ENCODE results near the gene BTBD1.
"Not testable (repeated sequence)": the region's sequence is repeated elsewhere in the genome, so short reads cannot be mapped to it uniquely, and the experiment has no call there.

The BTBD1 gene

DNA sequence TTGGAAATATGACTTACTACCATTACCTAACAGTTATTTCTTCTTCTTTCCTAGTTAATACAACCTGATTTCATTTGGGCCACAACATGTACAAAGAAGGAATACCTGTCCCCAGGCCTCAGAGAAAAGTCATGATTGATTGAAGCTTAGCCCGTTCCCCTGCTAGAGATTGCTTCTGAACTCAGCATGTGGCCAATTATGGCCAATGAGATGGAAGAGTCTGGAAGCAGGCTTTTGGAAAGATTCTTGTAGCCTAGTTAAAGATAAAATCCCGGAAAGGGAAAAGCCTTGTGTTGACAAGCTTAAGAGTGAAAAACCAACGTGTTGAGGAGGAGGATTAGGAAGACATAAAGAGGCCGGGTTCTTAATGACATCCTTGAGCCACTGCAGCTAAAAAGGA lies 23.4 kb upstream of the BTBD1 start:
- DNase-seq (no peak), ATAC-seq (ENCODE audit: insufficient read depth, low read depth) (no peak)
- no peaks in the 10 kb centered on the region for H3K36me3 ChIP-seq (ENCODE audit: insufficient read depth, low read length)
- no peaks in the 10 kb centered on the region for H4K20me1 ChIP-seq (ENCODE audit: insufficient read depth, low read length)
- no peaks in the 10 kb centered on the region for H3K4me1 ChIP-seq (ENCODE audit: insufficient read depth, low read length)
- H3K27ac ChIP-seq (ENCODE audit: low read length): no peak overlapping the region
- H3K9me3 ChIP-seq (ENCODE audit: insufficient read depth, low read length, severe bottlenecking): no peaks in the 10 kb centered on the region
- H3K9ac ChIP-seq (ENCODE audit: low read depth, low read length): no peak overlapping the region
- H3K4me3 ChIP-seq (ENCODE audit: low read depth in 1 of 2, low read length in 2 of 2): no peak overlapping the region
- no peaks in the 10 kb centered on the region for H3K79me2 ChIP-seq (ENCODE audit: insufficient read depth, low read length)
- H2AFZ ChIP-seq (ENCODE audit: low read depth, low read length): no peak overlapping the region
- H3K27me3 ChIP-seq (ENCODE audit: insufficient read depth, low read length, poor library complexity): peaks cover 4% of the 10 kb centered on the region
- H3K4me2 ChIP-seq (ENCODE audit: insufficient read depth, low read length): no peak overlapping the region
- TF ChIP-seq, protein P1, sequence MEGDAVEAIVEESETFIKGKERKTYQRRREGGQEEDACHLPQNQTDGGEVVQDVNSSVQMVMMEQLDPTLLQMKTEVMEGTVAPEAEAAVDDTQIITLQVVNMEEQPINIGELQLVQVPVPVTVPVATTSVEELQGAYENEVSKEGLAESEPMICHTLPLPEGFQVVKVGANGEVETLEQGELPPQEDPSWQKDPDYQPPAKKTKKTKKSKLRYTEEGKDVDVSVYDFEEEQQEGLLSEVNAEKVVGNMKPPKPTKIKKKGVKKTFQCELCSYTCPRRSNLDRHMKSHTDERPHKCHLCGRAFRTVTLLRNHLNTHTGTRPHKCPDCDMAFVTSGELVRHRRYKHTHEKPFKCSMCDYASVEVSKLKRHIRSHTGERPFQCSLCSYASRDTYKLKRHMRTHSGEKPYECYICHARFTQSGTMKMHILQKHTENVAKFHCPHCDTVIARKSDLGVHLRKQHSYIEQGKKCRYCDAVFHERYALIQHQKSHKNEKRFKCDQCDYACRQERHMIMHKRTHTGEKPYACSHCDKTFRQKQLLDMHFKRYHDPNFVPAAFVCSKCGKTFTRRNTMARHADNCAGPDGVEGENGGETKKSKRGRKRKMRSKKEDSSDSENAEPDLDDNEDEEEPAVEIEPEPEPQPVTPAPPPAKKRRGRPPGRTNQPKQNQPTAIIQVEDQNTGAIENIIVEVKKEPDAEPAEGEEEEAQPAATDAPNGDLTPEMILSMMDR (IDR thresholded peaks at IDR 0.05; ENCODE audit: borderline replicate concordance, extremely low read depth, low read length, poor library complexity, severe bottlenecking): no peak
- no peak for TF ChIP-seq EZH2 (IDR thresholded peaks at IDR 0.05; ENCODE audit: borderline replicate concordance, low read depth, low read length, severe bottlenecking)

DNA sequence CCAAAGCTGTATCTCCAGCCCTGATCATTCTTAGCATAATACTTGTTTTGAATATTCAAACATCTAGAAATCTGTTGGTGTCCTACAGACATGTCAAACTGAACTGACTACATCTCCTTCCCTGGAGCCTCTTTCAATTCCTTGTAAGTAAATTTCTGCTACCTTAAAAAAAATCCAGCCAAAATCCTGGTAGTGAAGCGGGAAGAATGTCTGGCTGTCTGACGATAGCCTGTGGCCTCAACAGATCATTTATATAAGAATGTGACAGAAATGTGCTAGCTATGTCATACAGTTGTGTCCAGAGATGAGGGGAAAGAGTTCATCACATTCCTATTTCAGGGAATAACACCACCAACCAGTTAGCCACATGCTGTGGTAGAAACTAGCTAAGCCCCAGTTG lies 21.8 kb upstream of the BTBD1 start:
- Histone ChIP-seq H3K79me2 (ENCODE audit: insufficient read depth, low read length) (no peaks in the 10 kb centered on the region), H2AFZ (ENCODE audit: low read depth, low read length) (no peak overlapping the region), H3K4me2 (ENCODE audit: insufficient read depth, low read length) (no peak overlapping the region), H4K20me1 (ENCODE audit: insufficient read depth, low read length) (no peaks in the 10 kb centered on the region), H3K9me3 (ENCODE audit: insufficient read depth, low read length, severe bottlenecking) (no peaks in the 10 kb centered on the region), H3K9ac (ENCODE audit: low read depth, low read length) (no peak overlapping the region), H3K4me1 (ENCODE audit: insufficient read depth, low read length) (no peaks in the 10 kb centered on the region), H3K36me3 (ENCODE audit: insufficient read depth, low read length) (no peaks in the 10 kb centered on the region), H3K27ac (ENCODE audit: low read length) (no peak overlapping the region), H3K4me3 (ENCODE audit: low read depth in 1 of 2, low read length in 2 of 2) (no peak overlapping the region), H3K27me3 (ENCODE audit: insufficient read depth, low read length, poor library complexity) (no peaks in the 10 kb centered on the region)
- DNase-seq (no peak), ATAC-seq (ENCODE audit: insufficient read depth, low read depth) (no peak)
- no peak for TF ChIP-seq EZH2 (IDR thresholded peaks at IDR 0.05; ENCODE audit: borderline replicate concordance, low read depth, low read length, severe bottlenecking)

DNA sequence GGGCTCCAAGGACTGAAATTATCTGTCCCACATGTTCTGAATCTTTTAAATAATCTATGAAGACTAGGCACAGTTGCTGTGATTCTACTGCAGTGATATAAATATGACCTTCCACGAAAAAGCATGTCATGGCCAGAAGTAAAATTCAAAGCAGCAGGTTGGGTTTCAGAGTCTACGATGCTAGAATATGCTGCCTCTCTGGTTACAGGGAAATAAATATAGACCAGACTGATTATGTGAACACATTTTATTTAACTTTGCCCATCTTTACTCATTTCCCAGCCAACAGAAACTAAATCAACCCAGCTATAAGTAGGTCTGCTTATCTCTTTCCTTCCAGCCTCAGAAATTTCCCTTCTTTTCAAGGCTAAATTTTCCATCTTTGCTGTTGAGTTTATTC lies 20.5 kb upstream of the BTBD1 start:
- DNase-seq: no peak
- Histone ChIP-seq H3K9me3 (ENCODE audit: insufficient read depth, low read length, severe bottlenecking) (no peaks in the 10 kb centered on the region), H3K9ac (ENCODE audit: low read depth, low read length) (no peak overlapping the region), H3K4me3 (ENCODE audit: low read depth in 1 of 2, low read length in 2 of 2) (no peak overlapping the region), H3K27me3 (ENCODE audit: insufficient read depth, low read length, poor library complexity) (no peaks in the 10 kb centered on the region), H3K79me2 (ENCODE audit: insufficient read depth, low read length) (no peaks in the 10 kb centered on the region), H3K27ac (ENCODE audit: low read length) (no peak overlapping the region), H2AFZ (ENCODE audit: low read depth, low read length) (no peak overlapping the region), H4K20me1 (ENCODE audit: insufficient read depth, low read length) (no peaks in the 10 kb centered on the region), H3K4me2 (ENCODE audit: insufficient read depth, low read length) (no peak overlapping the region), H3K4me1 (ENCODE audit: insufficient read depth, low read length) (no peaks in the 10 kb centered on the region), H3K36me3 (ENCODE audit: insufficient read depth, low read length) (no peaks in the 10 kb centered on the region)
- no peak for ATAC-seq (ENCODE audit: insufficient read depth, low read depth)
- TF ChIP-seq, protein P1 (IDR thresholded peaks at IDR 0.05; ENCODE audit: borderline replicate concordance, extremely low read depth, low read length, poor library complexity, severe bottlenecking): no peak
- TF ChIP-seq EZH2 (IDR thresholded peaks at IDR 0.05; ENCODE audit: borderline replicate concordance, low read depth, low read length, severe bottlenecking): no peak

DNA sequence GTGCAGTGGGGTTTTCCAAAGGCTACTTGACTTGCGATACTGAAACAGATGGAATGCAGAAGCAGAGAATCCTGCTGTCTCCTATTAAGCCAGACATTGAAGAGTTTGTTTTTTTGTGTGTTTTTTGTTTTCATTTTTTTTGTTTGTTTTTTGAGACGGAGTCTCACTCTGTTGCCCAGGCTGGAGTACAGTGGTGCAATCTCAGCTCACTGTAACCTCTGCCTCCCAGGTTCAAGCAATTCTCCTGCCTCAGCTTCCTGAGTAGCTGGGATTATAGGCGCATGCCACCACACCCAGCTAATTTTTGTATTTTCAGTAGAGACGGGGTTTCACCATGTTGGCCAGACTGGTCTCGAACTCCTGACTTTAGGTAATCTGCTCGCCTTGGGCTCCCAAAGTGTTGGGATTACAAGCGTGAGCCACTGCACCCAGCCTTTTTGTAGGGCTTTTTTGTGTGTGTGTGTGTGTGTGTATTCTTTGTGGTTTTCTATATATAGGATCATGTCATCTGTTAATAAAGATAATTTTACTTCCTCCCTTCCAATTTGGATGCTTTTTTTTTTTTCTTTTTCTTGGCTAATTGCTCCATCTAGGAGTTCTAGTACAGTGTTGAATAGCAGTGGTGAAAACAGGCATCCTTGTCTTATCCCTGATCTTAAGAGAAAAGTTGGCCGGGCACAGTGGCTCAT lies 19.0 kb upstream of the BTBD1 start:
- H3K36me3 ChIP-seq (ENCODE audit: insufficient read depth, low read length); H4K20me1 ChIP-seq (ENCODE audit: insufficient read depth, low read length); H3K79me2 ChIP-seq (ENCODE audit: insufficient read depth, low read length); H3K9ac ChIP-seq (ENCODE audit: low read depth, low read length); H3K27me3 ChIP-seq (ENCODE audit: insufficient read depth, low read length, poor library complexity); H3K4me3 ChIP-seq (ENCODE audit: low read depth in 1 of 2, low read length in 2 of 2); ATAC-seq (ENCODE audit: insufficient read depth, low read depth); H2AFZ ChIP-seq (ENCODE audit: low read depth, low read length); DNase-seq; H3K9me3 ChIP-seq (ENCODE audit: insufficient read depth, low read length, severe bottlenecking); H3K27ac ChIP-seq (ENCODE audit: low read length); H3K4me1 ChIP-seq (ENCODE audit: insufficient read depth, low read length); H3K4me2 ChIP-seq (ENCODE audit: insufficient read depth, low read length): not testable (repeated sequence)

DNA sequence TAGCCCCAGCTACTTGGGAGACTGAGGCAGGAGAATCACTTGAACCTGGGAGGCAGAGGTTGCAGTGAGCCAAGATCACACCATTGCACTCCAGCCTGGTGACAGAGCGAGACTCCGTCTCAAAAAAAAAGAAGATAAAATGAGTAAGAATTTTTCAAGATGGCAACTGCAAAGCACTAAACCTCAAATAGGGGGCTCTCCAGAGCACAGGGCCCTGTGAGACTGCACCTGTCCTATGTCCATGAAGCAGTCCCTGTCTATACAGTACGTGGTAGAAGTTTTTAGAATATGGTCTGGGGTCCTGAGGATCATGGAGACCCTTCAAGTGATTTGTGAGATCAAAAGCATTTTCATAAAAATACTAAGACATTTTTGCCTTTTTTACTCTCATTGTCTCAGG lies 18.4 kb upstream of the BTBD1 start:
- not testable (repeated sequence) for H3K79me2 ChIP-seq (ENCODE audit: insufficient read depth, low read length); H3K4me2 ChIP-seq (ENCODE audit: insufficient read depth, low read length); H3K9me3 ChIP-seq (ENCODE audit: insufficient read depth, low read length, severe bottlenecking); H4K20me1 ChIP-seq (ENCODE audit: insufficient read depth, low read length); DNase-seq; H3K4me3 ChIP-seq (ENCODE audit: low read depth in 1 of 2, low read length in 2 of 2); H3K27me3 ChIP-seq (ENCODE audit: insufficient read depth, low read length, poor library complexity); H3K4me1 ChIP-seq (ENCODE audit: insufficient read depth, low read length); H3K9ac ChIP-seq (ENCODE audit: low read depth, low read length); ATAC-seq (ENCODE audit: insufficient read depth, low read depth); H3K36me3 ChIP-seq (ENCODE audit: insufficient read depth, low read length); H2AFZ ChIP-seq (ENCODE audit: low read depth, low read length); H3K27ac ChIP-seq (ENCODE audit: low read length)
